Measurements from ENCODE around the gene IZUMO2.
A peak's percentile ranks its signal among the peaks of the same experiment; 100 is the strongest.
"Not testable (repeated sequence)": the region's sequence is repeated elsewhere in the genome, so short reads cannot be mapped to it uniquely, and the experiment has no call there.

The IZUMO2 gene

DNA sequence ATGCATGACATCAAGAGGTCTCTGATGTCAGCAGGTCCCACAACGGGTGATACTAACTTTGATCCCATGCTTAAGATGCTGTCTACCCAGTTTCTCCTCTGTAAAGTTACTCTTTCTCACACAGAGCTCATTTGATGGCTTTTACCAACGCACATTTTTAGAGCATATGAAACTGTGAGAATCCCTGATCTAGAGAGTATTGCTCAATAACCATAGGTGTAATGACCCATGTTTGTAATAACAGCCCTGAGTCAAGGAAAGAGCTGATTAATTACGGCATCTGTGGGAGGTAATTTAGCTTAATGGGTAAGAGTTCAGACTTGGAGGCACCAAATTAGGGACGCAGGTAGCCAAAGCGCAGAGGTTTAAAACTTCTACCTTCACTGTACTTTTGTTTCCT lies 18.0 kb upstream of the IZUMO2 start:
- no peak for DNase-seq

DNA sequence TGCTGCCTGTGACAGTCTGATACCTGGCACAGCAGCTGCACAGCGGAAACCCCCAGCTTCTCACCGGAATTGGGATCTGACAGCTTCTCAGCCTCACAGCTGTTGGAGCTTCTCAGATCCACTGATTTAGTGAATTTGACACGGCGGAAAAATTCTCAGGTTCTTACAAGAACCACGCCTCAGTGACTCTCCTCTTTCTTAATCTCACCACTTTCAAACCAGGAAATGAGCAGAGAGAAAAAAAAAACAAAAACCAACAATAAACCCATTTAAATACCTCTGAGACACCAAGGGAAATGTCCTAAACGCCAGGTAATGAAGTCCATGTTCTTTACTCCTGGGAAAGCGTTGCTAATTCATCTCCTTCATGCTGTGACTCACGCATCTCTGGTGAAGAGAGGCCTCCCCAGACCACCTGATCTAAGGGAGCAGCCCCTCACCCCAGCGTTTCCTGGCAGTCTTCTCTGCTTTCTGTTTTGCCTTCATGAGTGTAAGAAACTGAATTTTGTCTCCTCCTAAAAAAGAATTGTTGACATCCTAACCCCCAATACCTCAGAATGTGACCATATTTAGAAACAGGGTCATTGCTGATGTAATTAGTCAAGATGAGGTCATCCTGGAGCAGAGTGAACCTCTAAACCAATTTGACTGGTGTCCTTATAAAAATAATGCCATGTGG lies 15.9 kb upstream of the IZUMO2 start:
- no peak for DNase-seq

GRCh38 chr19:50178320-50178719 lies 15.2 kb upstream of the IZUMO2 start:
- no peak for DNase-seq

GRCh38 chr19:50176775-50177174 lies 13.7 kb upstream of the IZUMO2 start:
- no peak for DNase-seq

- DNase-seq, result no peak
Observed at GRCh38 chr19:50175924-50176323, 12.8 kb upstream of the IZUMO2 start.

GRCh38 chr19:50174100-50174793 lies 11.2 kb upstream of the IZUMO2 start:
- DNase-seq, result no peak

- DNase-seq, result no peak
Observed at GRCh38 chr19:50173127-50173526, 10.0 kb upstream of the IZUMO2 start.

GRCh38 chr19:50172726-50173125 lies 9.6 kb upstream of the IZUMO2 start:
- DNase-seq, result no peak

DNA sequence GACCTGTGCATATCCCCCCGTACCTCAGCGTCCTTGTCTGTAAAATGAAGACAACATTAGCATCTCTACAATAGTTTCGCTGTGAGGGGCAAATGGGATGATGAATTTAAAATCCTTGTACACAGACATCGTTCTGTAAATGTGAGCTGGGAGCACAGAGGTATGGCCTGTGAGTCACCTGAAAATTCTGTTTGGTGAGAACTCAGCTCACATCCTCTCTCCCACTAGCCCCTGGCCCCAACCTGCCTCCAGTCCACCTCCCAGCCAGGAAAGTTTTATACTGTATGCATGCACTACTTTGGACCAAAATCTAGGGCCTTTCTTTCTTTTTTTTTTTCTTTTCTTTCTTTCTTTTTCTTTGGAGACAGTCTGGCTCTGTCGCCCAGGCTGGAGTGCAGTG lies 8.7 kb upstream of the IZUMO2 start:
- no peak for DNase-seq

GRCh38 chr19:50167314-50167721 lies 4.2 kb upstream of the IZUMO2 start:
- no peak for DNase-seq

- DNase-seq, result no peak
Observed at GRCh38 chr19:50159078-50159477, 4.0 kb downstream of the IZUMO2 start.

- DNase-seq, result no peak
Observed at GRCh38 chr19:50158577-50158976, 4.5 kb downstream of the IZUMO2 start.

DNA sequence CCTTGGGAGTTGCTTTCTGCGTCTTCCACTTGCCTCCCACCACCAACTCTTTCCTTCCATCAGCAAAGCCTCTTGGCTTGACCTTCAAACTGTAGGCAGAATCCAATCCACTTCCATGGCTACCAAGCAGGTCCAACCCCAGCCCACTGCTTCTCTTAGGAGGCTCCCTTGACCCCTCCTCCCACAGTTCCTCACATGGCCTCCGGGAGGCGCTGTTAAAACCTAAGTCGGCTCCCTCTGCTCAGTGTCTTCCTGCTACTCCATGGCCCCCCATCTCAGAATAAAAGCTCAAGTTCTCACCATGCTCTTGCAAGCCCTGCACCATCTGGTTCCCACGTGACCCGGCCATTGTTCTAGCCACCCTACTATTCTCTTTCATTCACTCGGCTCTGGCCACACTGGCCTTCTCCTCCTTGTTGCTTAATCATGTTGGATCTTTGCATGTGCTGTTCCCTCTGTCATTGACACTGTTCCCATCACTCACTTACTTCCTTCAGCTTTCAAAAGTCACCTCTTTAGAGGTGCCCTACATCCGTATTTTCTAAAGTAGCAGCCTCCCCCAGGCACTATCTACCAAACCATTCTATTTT lies 7.5 kb downstream of the IZUMO2 start:
- DNase-seq, result no peak

DNA sequence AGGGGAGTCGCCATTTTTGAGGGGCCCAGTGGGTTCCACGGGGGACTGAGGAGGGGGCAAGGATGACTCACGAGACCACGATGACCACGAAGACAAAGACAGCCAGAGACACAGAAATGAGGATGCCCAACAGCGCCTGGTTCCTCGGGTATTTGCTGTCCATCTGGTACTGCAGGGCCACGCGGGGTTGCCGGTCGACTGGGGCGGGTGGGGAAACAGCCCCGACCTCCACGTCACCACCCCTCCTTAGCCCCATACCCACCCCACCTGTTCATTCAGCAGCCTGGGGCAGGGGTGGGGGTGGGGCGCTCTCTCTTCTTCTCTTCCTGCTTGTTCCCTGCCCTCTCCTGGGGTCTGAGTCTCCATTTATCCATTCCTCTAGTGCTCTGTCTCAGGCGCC lies 8.6 kb downstream of the IZUMO2 start:
- no peak for DNase-seq

GRCh38 chr19:50152578-50152977 lies 10.5 kb downstream of the IZUMO2 start:
- no peak for DNase-seq

GRCh38 chr19:50148528-50148927 lies 14.6 kb downstream of the IZUMO2 start:
- DNase-seq, result no peak

DNA sequence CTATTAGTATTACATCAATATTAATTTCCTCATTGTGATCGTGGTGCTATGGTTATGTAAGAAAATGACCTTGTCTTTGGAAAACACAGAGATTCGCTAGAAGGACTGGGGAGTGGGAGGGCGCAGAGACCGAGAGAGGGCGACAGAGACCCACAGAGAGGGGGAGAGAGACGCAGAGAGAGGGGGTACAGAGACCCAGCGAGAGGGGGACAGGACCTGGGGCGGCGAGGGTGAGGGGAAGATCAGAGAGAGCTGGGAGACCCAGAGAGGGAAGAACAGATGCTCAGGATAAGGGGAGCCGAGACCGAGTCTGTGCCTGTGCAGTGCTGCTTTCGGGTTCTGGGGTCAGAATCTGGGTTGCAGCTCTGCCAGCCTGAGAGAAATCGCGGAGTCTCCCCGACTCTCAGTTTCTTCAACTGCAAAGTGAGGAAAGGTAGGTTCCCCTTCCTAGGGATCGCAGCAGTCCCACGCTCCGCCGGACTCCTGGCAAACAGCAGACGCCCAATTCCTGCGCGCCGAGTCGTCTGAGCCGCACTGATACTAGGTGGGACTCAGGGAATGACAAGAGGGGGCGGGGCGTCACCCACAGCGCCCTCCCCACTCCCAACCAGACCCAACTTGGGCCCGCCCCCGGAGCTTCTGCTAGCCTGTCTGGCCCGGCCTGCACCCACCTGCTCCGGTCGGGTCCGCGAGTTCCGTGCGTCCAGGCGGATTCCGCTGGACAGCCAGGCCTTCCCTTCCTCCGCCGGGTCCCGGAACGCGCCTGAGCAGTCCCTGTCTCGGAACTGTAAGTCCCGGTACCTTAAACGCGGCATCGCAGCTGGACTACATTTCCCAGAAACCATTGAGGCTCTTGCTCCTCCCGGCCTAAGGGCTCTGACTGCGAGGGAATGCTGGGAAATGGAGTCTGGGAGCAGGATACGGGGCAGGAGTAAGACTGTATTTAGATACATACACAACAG lies 15.3 kb downstream of the IZUMO2 start:
- DNase-seq, result peak; percentile 62 to 73

DNA sequence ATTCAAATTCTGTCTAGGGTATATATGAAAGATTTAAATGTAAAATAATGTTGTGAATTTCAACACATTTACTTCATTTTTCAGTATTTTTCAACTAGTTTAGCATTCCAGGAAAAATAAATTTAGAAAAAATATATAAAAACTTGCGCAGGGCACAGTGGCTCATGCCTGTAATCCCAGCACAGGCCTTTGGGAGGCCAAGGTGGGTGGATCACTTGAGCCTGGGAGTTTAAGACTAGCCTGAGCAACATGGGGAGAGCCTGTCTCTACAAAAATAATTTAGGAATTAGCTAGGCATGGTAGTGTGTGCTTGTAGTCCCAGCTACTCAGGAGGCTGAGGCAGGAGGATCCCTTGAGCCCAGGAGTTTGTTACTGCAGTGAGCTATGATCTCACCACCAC lies 21.2 kb downstream of the IZUMO2 start:
- not testable (repeated sequence) for DNase-seq

DNA sequence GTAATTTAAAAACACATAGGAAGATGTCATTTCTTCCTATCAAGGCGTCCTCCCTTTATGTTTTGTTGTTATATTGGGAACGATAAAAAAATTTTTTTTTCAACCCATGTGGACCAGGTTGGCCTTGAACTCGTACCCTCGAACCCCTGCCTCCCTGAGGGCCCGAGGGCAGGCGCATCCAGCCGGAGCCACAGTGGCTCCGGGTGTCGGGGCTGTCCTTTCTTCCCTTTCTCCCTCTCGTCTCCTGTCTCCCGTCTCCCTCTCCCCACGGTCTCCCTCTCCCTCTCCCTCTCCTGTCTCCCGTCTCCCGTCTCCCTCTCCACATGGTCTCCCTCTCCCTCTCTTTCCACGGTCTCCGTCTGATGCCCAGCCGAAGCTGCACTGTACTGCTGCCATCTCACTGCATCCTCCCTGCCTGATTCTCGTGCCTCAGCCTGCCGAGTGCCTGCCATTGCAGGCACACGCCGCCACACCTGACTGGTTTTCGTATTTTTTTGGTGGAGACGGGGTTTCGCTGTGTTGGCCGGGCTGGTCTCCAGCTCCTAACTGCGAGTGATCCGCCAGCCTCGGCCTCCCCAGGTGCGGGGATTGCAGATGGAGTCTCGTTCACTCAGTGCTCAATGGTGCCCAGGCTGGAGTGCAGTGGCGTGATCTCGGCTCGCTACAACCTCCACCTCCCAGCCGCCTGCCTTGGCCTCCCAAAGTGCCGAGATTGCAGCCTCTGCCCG lies 22.8 kb downstream of the IZUMO2 start:
- DNase-seq, result not testable (repeated sequence)

DNA sequence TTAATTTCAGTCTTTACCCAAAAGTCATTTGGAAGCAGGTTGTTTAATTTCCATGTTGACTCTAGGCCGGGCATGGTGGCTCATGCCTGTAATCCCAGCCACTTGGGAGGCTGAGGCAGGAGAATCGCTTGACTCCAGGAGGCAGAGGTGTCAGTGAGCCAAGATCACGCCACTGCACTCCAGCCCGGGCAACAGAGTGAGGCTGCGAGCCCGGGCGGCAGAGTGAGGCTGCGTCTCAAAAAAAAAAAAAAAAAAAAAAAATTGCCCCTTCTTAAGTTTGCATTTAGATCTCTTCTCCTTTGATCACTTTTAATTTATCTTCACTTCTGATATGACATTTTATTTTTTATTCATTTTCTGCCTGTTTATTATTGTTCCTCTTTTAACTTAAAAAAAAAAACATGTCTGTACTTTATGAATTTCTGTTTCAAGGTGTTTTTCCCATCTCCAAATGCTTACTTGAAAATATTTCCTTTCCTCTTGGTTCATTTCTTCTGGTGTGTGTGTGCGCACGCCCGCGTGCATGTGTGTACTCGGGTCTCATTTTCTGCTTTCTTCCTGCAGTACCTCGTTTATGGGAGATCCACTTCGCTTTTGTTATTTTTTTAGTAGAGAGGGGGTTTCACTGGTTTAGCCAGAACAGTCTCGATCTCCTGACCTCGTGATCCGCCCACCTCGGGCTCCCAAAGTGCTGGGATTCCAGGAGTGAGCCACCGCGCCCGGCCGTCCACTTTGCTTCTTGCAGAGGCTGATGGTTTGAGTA lies 26.3 kb downstream of the IZUMO2 start:
- not testable (repeated sequence) for DNase-seq

DNA sequence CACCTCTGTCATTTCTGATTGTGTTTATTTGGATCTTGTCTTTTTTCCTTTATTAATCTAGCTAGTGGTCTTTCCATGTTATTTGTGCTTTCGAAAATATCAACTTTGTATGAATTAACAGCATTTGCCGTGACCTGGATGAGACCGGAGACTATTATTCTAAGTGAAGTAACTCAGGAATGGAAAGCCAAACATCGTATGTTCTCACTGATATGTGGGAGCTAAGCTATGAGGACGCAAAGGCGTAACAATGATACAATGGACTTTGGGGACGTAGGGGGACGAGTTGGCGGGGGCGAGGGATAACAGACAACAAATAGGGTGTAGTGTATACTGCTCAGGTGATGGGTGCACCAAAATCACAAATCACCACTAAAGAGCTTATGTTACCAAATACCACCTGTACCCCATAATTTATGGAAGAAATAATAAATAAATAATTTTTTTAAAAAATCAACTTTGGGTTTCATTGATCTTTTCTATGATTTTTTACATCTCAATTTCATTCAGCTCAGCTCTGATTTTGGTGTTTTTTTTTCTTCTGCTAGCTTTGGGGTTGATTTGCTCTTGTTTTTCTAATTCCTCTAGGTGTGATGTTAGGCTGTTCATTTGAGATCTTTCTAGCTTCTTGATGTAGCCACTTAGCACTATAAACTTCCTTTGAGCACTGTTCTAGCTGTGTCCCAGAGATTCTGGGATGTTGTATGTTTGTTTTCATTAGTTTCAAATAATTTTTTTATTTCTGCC lies 27.1 kb downstream of the IZUMO2 start:
- DNase-seq, result peak in 1 of 2 donors; percentile 6
